SU-DHL-6 (cell line): ENCODE data around the gene CRIM1.

Experiments
- H2AFZ ChIP-seq: fragments of 200-600 bp; sonication (generic); 2 replicates; pipeline ENCODE4 v1.6.1; 2014; ENCODE audit warnings: low read depth, mild to moderate bottlenecking, moderate library complexity, mixed read lengths, antibody characterized with exemption, low read length; ENCODE audit not compliant: severe bottlenecking
- H3F3A ChIP-seq: fragments of 200-600 bp; shearing (Covaris generic); 2 replicates; pipeline ENCODE4 v1.6.0; 2016; ENCODE audit warnings: antibody characterized with exemption, mild to moderate bottlenecking; ENCODE audit not compliant: insufficient read depth
- H3K27ac ChIP-seq: fragments of 200-600 bp; sonication (generic); 2 replicates; pipeline ENCODE4 v1.5.1; 2016; ENCODE audit warnings: low read depth, mild to moderate bottlenecking, low read length, moderate library complexity, mixed read lengths
- H3K27me3 ChIP-seq: fragments of 200-600 bp; sonication (generic), shearing (Covaris generic); 2 replicates; pipeline ENCODE4 v1.6.0; 2014; ENCODE audit warnings: mild to moderate bottlenecking, low read length
- H3K36me3 ChIP-seq: fragments of 200-600 bp; sonication (generic); 2 replicates; pipeline ENCODE4 v1.6.1; 2014; ENCODE audit warnings: mild to moderate bottlenecking, low read length, mixed read lengths
- H3K4me2 ChIP-seq: fragments of 300-600, 200-600 bp; shearing (Covaris generic), sonication (generic); 2 replicates; pipeline ENCODE4 v1.6.0; 2014; ENCODE audit warnings: low read length, low read depth, mild to moderate bottlenecking; ENCODE audit not compliant: poor library complexity, severe bottlenecking
- H3K4me3 ChIP-seq: fragments of 200-600 bp; sonication (generic); 2 replicates; pipeline ENCODE4 v1.5.1; 2014; ENCODE audit warnings: antibody characterized with exemption, low read length, mild to moderate bottlenecking, mixed read lengths; ENCODE audit not compliant: insufficient read depth, poor library complexity, severe bottlenecking
- H3K79me2 ChIP-seq: fragments of 200-600 bp; sonication (generic); 2 replicates; pipeline ENCODE4 v1.6.1; 2014; ENCODE audit warnings: mild to moderate bottlenecking, low read length, moderate library complexity; ENCODE audit not compliant: insufficient read depth
- H3K9ac ChIP-seq: fragments of 200-600 bp; sonication (generic); 2 replicates; pipeline ENCODE4 v1.7.0; 2014; ENCODE audit warnings: mild to moderate bottlenecking, low read length
- H3K9me2 ChIP-seq: fragments of 200-600 bp; sonication (generic); replicated peaks from 2 replicates; pipeline ENCODE4 v1.6.1; 2014; ENCODE audit warnings: low read length; ENCODE audit not compliant: insufficient read depth
- H3K9me3 ChIP-seq: fragments of 200-600 bp; sonication (generic); 2 replicates; pipeline ENCODE4 v1.6.1; 2014; ENCODE audit warnings: low read length, mixed read lengths; ENCODE audit not compliant: insufficient read depth
- H4K20me1 ChIP-seq: fragments of 200-600 bp; sonication (generic); 2 replicates; pipeline ENCODE4 v1.6.1; 2014; ENCODE audit warnings: low read depth, mild to moderate bottlenecking, antibody characterized with exemption, low read length, moderate library complexity, mixed read lengths
- EZH2phosphoT487 ChIP-seq: fragments of 200-600 bp; sonication (generic), shearing (Covaris generic); conservative IDR thresholded peaks from 2 replicates; pipeline ENCODE4 v1.6.1; 2018; ENCODE audit warnings: mild to moderate bottlenecking, antibody characterized with exemption, low read length, moderate library complexity, mixed read lengths
- TF ChIP-seq, protein P1 (sequence below): fragments of 200-600 bp; sonication (generic); IDR thresholded peaks from one replicate; pipeline ENCODE4 v1.5.1; 2017; ENCODE audit warnings: antibody characterized with exemption, mild to moderate bottlenecking, low read length, moderate library complexity; ENCODE audit not compliant: insufficient read depth, poor library complexity, severe bottlenecking

Gene CRIM1

DNA sequence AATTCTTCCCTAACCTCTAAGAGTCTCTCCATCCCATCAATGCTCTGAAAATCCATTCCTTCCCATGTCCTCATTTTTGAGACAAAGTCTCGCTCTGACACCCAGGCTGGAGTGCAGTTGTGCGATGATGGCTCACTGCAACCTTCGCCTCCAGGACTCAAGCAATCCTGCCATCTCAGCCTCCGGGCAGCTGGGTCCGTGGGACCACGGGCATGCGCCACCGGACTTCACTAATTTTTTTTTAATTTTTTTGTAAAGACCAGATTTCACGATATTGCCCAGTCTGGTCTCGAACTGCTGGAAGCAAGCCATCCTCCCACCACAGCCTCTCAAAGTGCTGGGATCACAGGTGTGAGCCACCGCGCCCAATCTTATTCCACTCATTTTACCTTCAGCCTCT is 240.8 kb downstream of the CRIM1 start:
- no peaks in the 10 kb centered on the region for H3K9me3 ChIP-seq
- no peaks in the 10 kb centered on the region for H3K36me3 ChIP-seq
- no peaks in the 10 kb centered on the region for H3K9me2 ChIP-seq
- H3K27me3 ChIP-seq, result no peaks in the 10 kb centered on the region
- H3K79me2 ChIP-seq, result peaks cover 20% of the 10 kb centered on the region; the same call in 1 of the 2 replicates
- no peaks in the 10 kb centered on the region for H3F3A ChIP-seq
- TF ChIP-seq, protein P1, sequence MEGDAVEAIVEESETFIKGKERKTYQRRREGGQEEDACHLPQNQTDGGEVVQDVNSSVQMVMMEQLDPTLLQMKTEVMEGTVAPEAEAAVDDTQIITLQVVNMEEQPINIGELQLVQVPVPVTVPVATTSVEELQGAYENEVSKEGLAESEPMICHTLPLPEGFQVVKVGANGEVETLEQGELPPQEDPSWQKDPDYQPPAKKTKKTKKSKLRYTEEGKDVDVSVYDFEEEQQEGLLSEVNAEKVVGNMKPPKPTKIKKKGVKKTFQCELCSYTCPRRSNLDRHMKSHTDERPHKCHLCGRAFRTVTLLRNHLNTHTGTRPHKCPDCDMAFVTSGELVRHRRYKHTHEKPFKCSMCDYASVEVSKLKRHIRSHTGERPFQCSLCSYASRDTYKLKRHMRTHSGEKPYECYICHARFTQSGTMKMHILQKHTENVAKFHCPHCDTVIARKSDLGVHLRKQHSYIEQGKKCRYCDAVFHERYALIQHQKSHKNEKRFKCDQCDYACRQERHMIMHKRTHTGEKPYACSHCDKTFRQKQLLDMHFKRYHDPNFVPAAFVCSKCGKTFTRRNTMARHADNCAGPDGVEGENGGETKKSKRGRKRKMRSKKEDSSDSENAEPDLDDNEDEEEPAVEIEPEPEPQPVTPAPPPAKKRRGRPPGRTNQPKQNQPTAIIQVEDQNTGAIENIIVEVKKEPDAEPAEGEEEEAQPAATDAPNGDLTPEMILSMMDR, result no peak
- TF ChIP-seq EZH2phosphoT487, result no peak
- H3K4me3 ChIP-seq, result no peak overlapping the region
- H3K4me2 ChIP-seq, result peak overlapping the region; percentile 87
- no peak overlapping the region for H3K9ac ChIP-seq
- no peak overlapping the region for H2AFZ ChIP-seq
- H3K27ac ChIP-seq, result no peak overlapping the region
- H4K20me1 ChIP-seq, result no peaks in the 10 kb centered on the region

DNA sequence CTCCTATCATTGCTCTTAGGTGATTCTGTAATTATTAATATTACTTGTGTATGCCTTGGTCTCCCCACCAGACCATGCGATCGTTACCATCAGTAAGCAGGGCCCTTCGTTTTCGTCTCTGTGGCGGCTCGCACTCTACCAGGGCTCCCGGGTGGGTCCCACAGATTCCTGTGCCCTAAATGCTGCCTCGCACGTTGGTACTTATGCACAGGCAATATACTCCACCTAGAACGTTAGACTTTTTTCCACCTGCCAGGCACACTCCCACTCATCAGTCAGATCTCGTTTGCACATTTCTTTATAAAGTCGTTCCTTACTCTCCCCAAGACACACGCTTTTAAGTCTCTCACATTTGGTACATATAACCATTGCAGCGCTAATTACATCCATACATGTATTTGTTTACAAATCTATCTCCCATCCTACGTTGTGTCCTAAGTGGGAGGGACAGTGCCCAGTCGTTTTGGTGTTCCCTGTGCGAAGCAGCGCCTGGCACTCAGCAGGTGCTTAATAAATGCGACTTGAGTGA is 241.5 kb downstream of the CRIM1 start:
- Histone ChIP-seq H3K27me3 (no peaks in the 10 kb centered on the region), H3K9me3 (no peaks in the 10 kb centered on the region), H3K27ac (0 out of 2 replicates have a peak overlapping the region, but pooled peaks have one; percentile 13), H3K4me3 (peak overlapping the region; percentile 68), H3K9me2 (no peaks in the 10 kb centered on the region), H3K36me3 (no peaks in the 10 kb centered on the region), H2AFZ (peak overlapping the region; percentile 85), H3K79me2 (peaks cover 20% of the 10 kb centered on the region; the same call in 1 of the 2 replicates), H3F3A (no peaks in the 10 kb centered on the region), H3K9ac (peak overlapping the region; percentile 65), H3K4me2 (peak overlapping the region; percentile 87), H4K20me1 (no peaks in the 10 kb centered on the region)
- TF ChIP-seq, protein P1, result no peak
- TF ChIP-seq EZH2phosphoT487, result no peak

DNA sequence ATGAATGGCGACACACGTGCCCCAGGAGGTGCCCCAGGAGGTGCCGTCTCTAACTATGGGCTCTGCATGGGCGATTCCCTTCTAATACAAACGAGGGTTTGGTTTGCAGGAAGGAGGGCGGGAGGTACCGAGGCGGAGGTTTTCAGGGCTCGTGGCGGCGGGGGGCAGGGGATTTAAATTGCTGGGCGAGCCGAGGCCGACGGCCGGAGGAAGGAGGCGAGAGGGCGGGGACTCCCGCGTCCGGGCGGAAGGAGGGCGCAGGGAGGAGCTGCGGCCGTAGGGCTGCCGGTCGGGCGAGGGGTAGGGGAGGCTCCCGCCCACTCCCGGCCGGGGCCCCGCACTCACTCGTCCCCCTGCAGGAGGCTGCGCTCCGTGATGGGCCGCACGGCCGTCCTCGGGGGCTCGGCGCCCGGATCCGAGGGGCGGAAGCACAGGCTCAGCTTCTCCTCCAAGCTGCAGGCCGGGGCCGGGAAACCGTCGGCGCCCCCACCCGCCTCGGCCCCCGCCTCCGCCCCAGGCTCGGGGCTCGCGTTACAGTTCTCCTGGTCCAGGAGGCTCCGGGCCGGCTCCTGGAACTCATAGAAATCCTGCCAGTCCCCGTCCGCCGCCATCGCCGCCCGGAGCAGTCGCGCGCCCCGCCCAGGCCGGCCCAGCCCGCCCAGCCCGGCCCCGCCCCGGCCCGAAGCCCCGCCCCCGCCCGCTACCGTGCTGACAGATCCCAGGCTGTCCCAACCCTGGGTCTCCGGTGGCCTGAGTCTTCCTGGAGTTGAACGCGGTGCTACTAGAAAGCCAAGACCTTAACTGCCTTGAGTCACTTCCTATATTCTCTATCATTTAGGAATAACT is 242.2 kb downstream of the CRIM1 start, which contains the start of gene FEZ2:
Gene FEZ2 (minus strand): TSS at position 637 of the 846 bp plus-strand sequence. CDS start 26 bp downstream, at position 611.
- peak within 1 kb of the TSS; percentile 44 for H3K27ac ChIP-seq
- peak within 1 kb of the TSS; percentile 87 for H3K4me2 ChIP-seq
- H3K4me3 ChIP-seq, result peak within 1 kb of the TSS; percentile 68
- no peak for TF ChIP-seq EZH2phosphoT487
- TF ChIP-seq, protein P1, result no peak
- H4K20me1 ChIP-seq, result no peaks in the 10 kb centered on the region
- no peaks in the 10 kb centered on the region for H3K9me2 ChIP-seq
- peak within 1 kb of the TSS; percentile 87 for H2AFZ ChIP-seq
- no peaks in the 10 kb centered on the region for H3K36me3 ChIP-seq
- H3K79me2 ChIP-seq, result peaks cover 20% of the 10 kb centered on the region; the same call in 1 of the 2 replicates
- no peaks in the 10 kb centered on the region for H3K27me3 ChIP-seq
- H3F3A ChIP-seq, result no peaks in the 10 kb centered on the region
- H3K9me3 ChIP-seq, result no peaks in the 10 kb centered on the region
- peak within 1 kb of the TSS; percentile 65 for H3K9ac ChIP-seq
